Neuronal stem cell (in vitro differentiated cells): Measurements from ENCODE around the gene DMD.

ENCODE experiments used
- DNase-seq: peaks from one replicate; pipeline ENCODE4 v3.0.0-alpha.2; 2013; ENCODE audit warnings: low spot score
- H2AFZ ChIP-seq: one replicate; pipeline ENCODE4 v1.6.1; 2013; ENCODE audit warnings: mild to moderate bottlenecking, low read length, inconsistent platforms
- H2AK5ac ChIP-seq: 2 replicates; pipeline ENCODE4 v1.6.1; 2013; ENCODE audit warnings: low read depth, mild to moderate bottlenecking, inconsistent platforms, low read length, moderate library complexity, mixed read lengths
- H2BK120ac ChIP-seq: 2 replicates; pipeline ENCODE4 v1.6.1; 2013; ENCODE audit warnings: low read depth, mild to moderate bottlenecking, inconsistent platforms, low read length, moderate library complexity, mixed read lengths
- H2BK12ac ChIP-seq: one replicate; pipeline ENCODE4 v1.6.1; 2013; ENCODE audit warnings: low read length, inconsistent platforms
- H2BK15ac ChIP-seq: 2 replicates; pipeline ENCODE4 v1.6.1; 2013; ENCODE audit warnings: mild to moderate bottlenecking, low read length, inconsistent platforms, mixed read lengths
- H2BK5ac ChIP-seq: one replicate; pipeline ENCODE4 v1.6.1; 2013; ENCODE audit warnings: inconsistent platforms, mild to moderate bottlenecking, low read length, moderate library complexity
- H3K14ac ChIP-seq: one replicate; pipeline ENCODE4 v1.6.1; 2013; ENCODE audit warnings: low read length, inconsistent platforms
- H3K18ac ChIP-seq: 2 replicates; pipeline ENCODE4 v1.6.1; 2013; ENCODE audit warnings: low read length, inconsistent platforms
- H3K23ac ChIP-seq: 2 replicates; pipeline ENCODE4 v1.6.1; 2013; ENCODE audit warnings: low read depth, mild to moderate bottlenecking, mixed read lengths, low read length, inconsistent platforms; ENCODE audit not compliant: poor library complexity
- H3K27ac ChIP-seq: replicated peaks from 3 replicates; pipeline ENCODE4 v1.5.1; 2013; ENCODE audit warnings: low read length, inconsistent platforms
- H3K27me3 ChIP-seq, 3 experiments: 2 replicates each; pipeline ENCODE4 v1.6.1; 2013; ENCODE audit warnings: low read length in 3 of 3, mild to moderate bottlenecking in 2 of 3, inconsistent platforms in 1 of 3, low read depth in 1 of 3, mixed read lengths in 1 of 3, moderate library complexity in 1 of 3; ENCODE audit not compliant: control insufficient read depth in 3 of 3, insufficient read depth in 3 of 3
- H3K36me3 ChIP-seq, 2 donors: replicated peaks in 1 of 2; 2 replicates each; pipeline ENCODE4 v1.6.1; 2013; ENCODE audit warnings: low read length in 2 of 2; ENCODE audit not compliant: control insufficient read depth in 2 of 2, insufficient read depth in 2 of 2
- H3K4ac ChIP-seq: 2 replicates; pipeline ENCODE4 v1.6.1; 2013; ENCODE audit warnings: inconsistent platforms, mild to moderate bottlenecking, low read length, moderate library complexity
- H3K4me1 ChIP-seq, 2 donors: 1 replicate in 1 of 2; 2 replicates in 1 of 2; pipeline ENCODE4 v1.6.1; 2013; ENCODE audit warnings: low read length in 2 of 2, low read depth in 1 of 2; ENCODE audit not compliant: control insufficient read depth in 2 of 2, insufficient read depth in 1 of 2
- H3K4me2 ChIP-seq: one replicate; pipeline ENCODE4 v1.6.1; 2013; ENCODE audit warnings: mild to moderate bottlenecking, low read length, inconsistent platforms; ENCODE audit not compliant: insufficient read depth, poor library complexity, severe bottlenecking
- H3K4me3 ChIP-seq, 2 donors: 2 replicates each; pipeline ENCODE4 v1.5.1; 2013; ENCODE audit warnings: low read length in 2 of 2, mild to moderate bottlenecking in 2 of 2, inconsistent platforms in 1 of 2, moderate library complexity in 1 of 2
- H3K79me1 ChIP-seq: one replicate; pipeline ENCODE4 v1.6.1; 2013; ENCODE audit warnings: low read depth, mild to moderate bottlenecking, inconsistent platforms, low read length, moderate library complexity
- H3K9ac ChIP-seq: one replicate; pipeline ENCODE4 v1.6.1; 2013; ENCODE audit warnings: mild to moderate bottlenecking, low read depth, low read length, inconsistent platforms; ENCODE audit not compliant: poor library complexity
- H3K9me3 ChIP-seq, 2 donors: replicated peaks in 1 of 2; 2 replicates each; pipeline versions ENCODE3 to v1.6.1; 2013; ENCODE audit warnings: low read length in 2 of 2, mild to moderate bottlenecking in 2 of 2, inconsistent platforms in 1 of 2, low read depth in 1 of 2, mixed read lengths in 1 of 2, moderate library complexity in 1 of 2; ENCODE audit not compliant: control insufficient read depth in 2 of 2, insufficient read depth in 1 of 2
- H4K8ac ChIP-seq: one replicate; pipeline ENCODE4 v1.6.1; 2013; ENCODE audit warnings: low read depth, mild to moderate bottlenecking, inconsistent platforms, low read length, moderate library complexity
- H4K91ac ChIP-seq: one replicate; pipeline ENCODE4 v1.6.1; 2013; ENCODE audit warnings: low read length, low read depth, mild to moderate bottlenecking, inconsistent platforms; ENCODE audit not compliant: poor library complexity
- WGBS, 2 donors: extraction: QIAGEN DNeasy Blood & Tissue Kit; methylation state at CpG; one replicate each; pipeline ENCODE4 v1.1.7; 2013; ENCODE audit warnings: missing lambda C conversion rate in 2 of 2, mixed read lengths in 1 of 2; ENCODE audit not compliant: insufficient read length in 2 of 2, insufficient replicate concordance in 1 of 2; ENCODE audit errors: extremely low coverage in 2 of 2; 5-methylcytosine and 5-hydroxymethylcytosine counted together

The DMD gene

GRCh38 chrX:31436424-31436823 is 1774.9 kb downstream of the DMD start:
- Histone ChIP-seq H3K27me3 (peaks cover 0 to 11% (median 0%) of the 10 kb centered on the region in 3 experiments), H3K9me3 (no peaks in the 10 kb centered on the region), H3K14ac (no peak overlapping the region), H2BK5ac (no peak overlapping the region), H2AFZ (no peak overlapping the region), H3K79me1 (no peaks in the 10 kb centered on the region), H2BK15ac (no peak overlapping the region), H3K18ac (no peak overlapping the region), H3K4ac (no peak overlapping the region), H3K4me2 (no peak overlapping the region), H3K23ac (no peak overlapping the region), H3K27ac (no peak overlapping the region), H4K8ac (no peak overlapping the region), H2AK5ac (no peak overlapping the region), H3K4me1 (peaks cover 1 to 3% of the 10 kb centered on the region in 2 donors), H4K91ac (no peak overlapping the region), H3K9ac (no peak overlapping the region), H3K4me3 (no peak overlapping the region), H3K36me3 (no peaks in the 10 kb centered on the region), H2BK120ac (no peak overlapping the region), H2BK12ac (no peak overlapping the region)
- 100% methylated on average over 1 of the region's 3 CpGs; no CpG with 5 or more reads in 1 of the 2 donors for WGBS, 2 donors
- DNase-seq: no peak

- Histone ChIP-seq H3K14ac (no peak overlapping the region), H3K27ac (no peak overlapping the region), H4K8ac (no peak overlapping the region), H3K18ac (no peak overlapping the region), H2BK5ac (no peak overlapping the region), H3K36me3 (no peaks in the 10 kb centered on the region), H3K4me3 (no peak overlapping the region), H3K4me2 (no peak overlapping the region), H2BK15ac (no peak overlapping the region), H3K23ac (no peak overlapping the region), H4K91ac (no peak overlapping the region), H2AK5ac (no peak overlapping the region), H2BK12ac (no peak overlapping the region), H3K27me3 (peaks cover 0 to 11% (median 0%) of the 10 kb centered on the region in 3 experiments), H2BK120ac (no peak overlapping the region), H3K4me1 (peaks cover 1 to 3% of the 10 kb centered on the region in 2 donors), H3K9ac (no peak overlapping the region), H3K79me1 (no peaks in the 10 kb centered on the region), H3K4ac (no peak overlapping the region), H2AFZ (no peak overlapping the region), H3K9me3 (no peaks in the 10 kb centered on the region)
- DNase-seq: peak; percentile 85
- no CpG with 5 or more reads among the region's 7 CpGs for WGBS, 2 donors
These were observed 1775.8 kb downstream of the DMD start for GRCh38 chrX:31435592-31435991.

- Histone ChIP-seq H3K9me3 (no peaks in the 10 kb centered on the region), H4K91ac (no peak overlapping the region), H3K9ac (no peak overlapping the region), H3K14ac (no peak overlapping the region), H3K27ac (no peak overlapping the region), H3K4ac (no peak overlapping the region), H3K4me3 (no peak overlapping the region), H2BK5ac (no peak overlapping the region), H3K4me2 (no peak overlapping the region), H3K79me1 (no peaks in the 10 kb centered on the region), H2BK15ac (no peak overlapping the region), H2AFZ (no peak overlapping the region), H3K27me3 (peaks cover 0 to 9% (median 0%) of the 10 kb centered on the region in 3 experiments), H3K18ac (no peak overlapping the region), H3K23ac (no peak overlapping the region), H2AK5ac (no peak overlapping the region), H2BK120ac (no peak overlapping the region), H4K8ac (no peak overlapping the region), H3K4me1 (peaks cover 1 to 3% of the 10 kb centered on the region in 2 donors), H2BK12ac (no peak overlapping the region), H3K36me3 (no peaks in the 10 kb centered on the region)
- no peak for DNase-seq
- WGBS, 2 donors: no CpG with 5 or more reads among the region's 1 CpG
These were observed 1777.5 kb downstream of the DMD start for GRCh38 chrX:31433856-31434255.

GRCh38 chrX:31429915-31430314 is 1781.4 kb downstream of the DMD start:
- no peak overlapping the region for H3K9ac ChIP-seq
- no peak overlapping the region for H2BK5ac ChIP-seq
- H2BK120ac ChIP-seq: no peak overlapping the region
- H3K79me1 ChIP-seq: no peaks in the 10 kb centered on the region
- no peak for DNase-seq
- no peaks in the 10 kb centered on the region for H3K27me3 ChIP-seq
- H3K36me3 ChIP-seq: no peaks in the 10 kb centered on the region
- no peak overlapping the region for H3K23ac ChIP-seq
- H3K4me2 ChIP-seq: no peak overlapping the region
- no peak overlapping the region for H2BK12ac ChIP-seq
- no peak overlapping the region for H2AK5ac ChIP-seq
- H2BK15ac ChIP-seq: no peak overlapping the region
- no peak overlapping the region for H3K4me3 ChIP-seq
- H3K18ac ChIP-seq: no peak overlapping the region
- no peaks in the 10 kb centered on the region for H3K9me3 ChIP-seq
- H3K4me1 ChIP-seq: peaks cover 0 to 1% of the 10 kb centered on the region in 2 donors
- WGBS, 2 donors: no CpG with 5 or more reads among the region's 6 CpGs
- no peak overlapping the region for H3K14ac ChIP-seq
- H4K91ac ChIP-seq: no peak overlapping the region
- H3K27ac ChIP-seq: no peak overlapping the region
- H2AFZ ChIP-seq: no peak overlapping the region
- H3K4ac ChIP-seq: no peak overlapping the region
- H4K8ac ChIP-seq: no peak overlapping the region
